Measurements from ENCODE around the gene AFAP1L2.

- no peak for TF ChIP-seq CTCF (conservative IDR thresholded peaks at IDR 0.05; ENCODE audit: low read length)
- no peak for TF ChIP-seq EZH2phosphoT487 (IDR thresholded peaks at IDR 0.05; ENCODE audit: borderline replicate concordance, low read depth, low read length)
These were observed 68.7 kb downstream of the AFAP1L2 start for GRCh38 chr10:114335614-114336013.
